GM12864 (cell line): ENCODE data around the gene KCNIP1.

Experiments used
- DNase-seq: peaks from one replicate; pipeline ENCODE4 v3.0.0-alpha.2; 2011; ENCODE audit warnings: low read depth
- H3K4me3 ChIP-seq: 2 replicates; pipeline ENCODE4 v1.5.1; 2011; ENCODE audit warnings: mild to moderate bottlenecking, low read depth, low read length, control low read depth
- TF ChIP-seq, protein P1 (sequence below): IDR thresholded peaks from 2 replicates; pipeline ENCODE4 v1.5.1; 2011; ENCODE audit warnings: low read depth, mild to moderate bottlenecking, moderate library complexity, low read length, control low read depth, inconsistent platforms; ENCODE audit errors: missing control alignments

The KCNIP1 gene

DNA sequence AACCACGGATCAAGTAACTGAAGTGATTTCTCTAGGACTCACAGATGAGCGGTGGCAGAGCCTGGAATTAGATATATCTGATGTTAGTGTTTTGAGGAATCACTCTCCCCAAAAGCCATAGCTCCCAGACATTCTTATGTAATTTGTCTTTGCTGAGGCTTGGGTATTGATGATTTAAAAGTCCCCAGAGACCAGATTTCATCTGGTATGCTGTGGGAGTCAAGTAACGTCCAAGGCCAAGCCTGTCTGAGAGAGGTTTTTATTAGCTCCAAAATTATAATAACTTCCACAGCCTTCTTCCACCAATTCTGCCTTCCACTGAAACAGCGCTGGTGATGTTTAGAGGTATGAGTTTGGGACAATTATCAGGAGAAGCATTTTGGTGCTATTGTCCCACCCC, 21.3 kb upstream of the KCNIP1 start:
- TF ChIP-seq, protein P1, sequence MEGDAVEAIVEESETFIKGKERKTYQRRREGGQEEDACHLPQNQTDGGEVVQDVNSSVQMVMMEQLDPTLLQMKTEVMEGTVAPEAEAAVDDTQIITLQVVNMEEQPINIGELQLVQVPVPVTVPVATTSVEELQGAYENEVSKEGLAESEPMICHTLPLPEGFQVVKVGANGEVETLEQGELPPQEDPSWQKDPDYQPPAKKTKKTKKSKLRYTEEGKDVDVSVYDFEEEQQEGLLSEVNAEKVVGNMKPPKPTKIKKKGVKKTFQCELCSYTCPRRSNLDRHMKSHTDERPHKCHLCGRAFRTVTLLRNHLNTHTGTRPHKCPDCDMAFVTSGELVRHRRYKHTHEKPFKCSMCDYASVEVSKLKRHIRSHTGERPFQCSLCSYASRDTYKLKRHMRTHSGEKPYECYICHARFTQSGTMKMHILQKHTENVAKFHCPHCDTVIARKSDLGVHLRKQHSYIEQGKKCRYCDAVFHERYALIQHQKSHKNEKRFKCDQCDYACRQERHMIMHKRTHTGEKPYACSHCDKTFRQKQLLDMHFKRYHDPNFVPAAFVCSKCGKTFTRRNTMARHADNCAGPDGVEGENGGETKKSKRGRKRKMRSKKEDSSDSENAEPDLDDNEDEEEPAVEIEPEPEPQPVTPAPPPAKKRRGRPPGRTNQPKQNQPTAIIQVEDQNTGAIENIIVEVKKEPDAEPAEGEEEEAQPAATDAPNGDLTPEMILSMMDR, result no peak

DNA sequence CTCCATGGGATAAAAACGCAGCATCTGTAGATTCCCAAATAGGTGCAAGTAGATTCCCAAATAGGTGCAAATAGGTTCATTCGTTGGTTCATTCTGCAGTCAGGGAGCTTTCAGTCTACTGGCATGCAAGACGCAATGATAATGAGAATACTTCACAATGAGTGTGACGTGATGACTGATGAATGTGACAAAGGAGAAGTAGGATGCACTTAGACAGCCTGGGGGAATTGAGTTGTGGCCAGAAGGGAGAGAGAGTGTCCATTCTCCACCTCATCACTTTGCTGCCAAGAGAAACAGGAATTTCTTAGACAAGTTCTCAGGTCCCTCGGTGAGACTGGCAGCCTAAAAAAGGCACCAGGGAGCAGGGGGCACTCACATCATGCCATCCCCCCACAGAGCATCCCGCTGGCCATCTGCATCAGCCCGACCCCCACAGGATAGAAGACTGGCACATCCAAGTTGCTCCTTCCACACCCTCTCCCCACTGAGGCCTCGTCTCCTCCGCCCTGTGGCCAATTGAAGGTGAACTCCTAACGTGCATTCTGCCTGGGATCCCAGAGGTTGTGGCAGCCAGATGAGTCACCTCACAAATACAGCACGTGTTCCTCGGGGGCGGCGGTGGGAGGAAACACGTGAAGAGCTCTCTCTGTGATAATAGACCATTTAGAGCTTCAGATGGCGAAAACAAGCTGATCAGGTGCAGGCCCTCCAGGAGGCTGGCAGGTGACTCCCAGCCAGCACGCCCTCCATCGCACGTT, 19.9 kb upstream of the KCNIP1 start:
- TF ChIP-seq, protein P1, result no peak
- no peak for DNase-seq
- no peak overlapping the region for H3K4me3 ChIP-seq

More for the DNA sequence above, 21.3 kb upstream of the KCNIP1 start:
- no peak overlapping the region for H3K4me3 ChIP-seq
- no peak for DNase-seq

DNA sequence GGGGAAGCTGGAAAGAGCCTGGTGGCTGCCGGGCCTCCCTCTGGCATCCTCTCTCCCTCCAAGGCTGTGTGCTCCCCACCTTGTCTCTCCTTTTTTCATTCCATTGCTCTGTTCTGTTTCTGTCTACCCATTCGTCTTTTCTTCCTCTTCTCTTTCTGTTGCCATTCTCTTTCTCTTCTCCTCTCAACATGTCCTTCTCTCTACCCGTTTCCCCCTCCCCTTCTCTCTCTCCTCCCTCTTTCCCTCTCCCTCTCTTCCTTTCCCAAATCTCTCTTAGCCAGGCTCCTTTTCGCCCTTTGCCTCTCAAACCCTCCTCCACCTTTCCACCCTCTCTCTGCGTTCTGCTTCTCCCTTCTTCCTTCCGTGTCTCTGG, 19.4 kb upstream of the KCNIP1 start:
- DNase-seq, result no peak

DNA sequence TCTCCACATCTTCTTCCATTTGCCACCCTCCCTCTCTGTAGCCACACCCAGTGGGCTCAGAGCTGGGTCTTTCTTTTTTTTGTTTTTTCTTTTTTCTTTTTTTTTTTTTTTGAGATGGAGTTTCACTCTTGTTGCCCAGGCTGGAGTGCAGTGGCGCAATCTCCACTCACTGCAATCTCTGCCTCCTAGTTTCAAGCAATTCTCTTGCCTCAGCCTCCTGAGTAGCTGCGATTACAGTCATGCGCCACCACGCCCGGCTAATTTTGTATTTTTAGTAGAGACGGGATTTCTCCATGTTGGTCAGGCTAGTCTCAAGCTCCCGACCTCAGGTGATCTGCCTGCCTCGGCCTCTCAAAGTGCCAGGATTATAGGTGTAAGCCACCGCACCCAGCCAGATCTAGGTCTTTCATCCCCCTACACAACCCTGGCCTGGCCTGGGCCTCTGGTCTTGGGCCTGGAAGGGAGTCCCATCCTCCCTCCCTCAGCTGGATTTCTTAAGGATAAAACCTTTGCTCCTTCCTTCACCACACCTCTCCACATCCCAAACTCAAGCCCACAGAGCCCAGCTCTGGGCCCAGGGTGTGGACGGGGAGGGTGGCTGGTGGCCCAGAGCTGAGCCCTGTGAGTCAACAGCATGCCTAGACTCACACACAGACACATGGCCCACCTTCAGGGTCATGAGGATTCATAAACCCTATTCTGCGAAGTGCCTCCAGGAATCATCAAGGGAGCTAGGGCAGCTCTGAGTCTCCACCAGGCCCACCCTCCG, 18.8 kb upstream of the KCNIP1 start:
- H3K4me3 ChIP-seq, result no peak overlapping the region
- no peak for DNase-seq
- TF ChIP-seq, protein P1, result no peak

More for the DNA sequence above, 19.4 kb upstream of the KCNIP1 start:
- TF ChIP-seq, protein P1, result no peak
- no peak overlapping the region for H3K4me3 ChIP-seq

DNA sequence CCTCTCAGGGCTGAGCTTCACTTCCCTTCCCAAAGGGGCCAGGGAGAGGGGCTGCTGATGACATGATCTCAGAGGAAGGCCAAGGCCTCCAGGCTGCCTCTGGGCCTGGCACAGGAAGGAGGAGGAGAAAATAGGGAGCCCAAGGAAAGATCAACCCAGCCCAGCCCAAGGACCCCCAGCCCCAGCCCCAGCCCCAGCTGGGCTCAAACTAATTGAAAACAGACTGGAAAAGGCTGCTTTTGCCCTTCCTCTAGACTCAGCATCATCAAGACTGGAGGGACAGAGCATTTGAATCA, 18.3 kb upstream of the KCNIP1 start:
- TF ChIP-seq, protein P1, result no peak
- no peak for DNase-seq
- H3K4me3 ChIP-seq, result no peak overlapping the region

DNA sequence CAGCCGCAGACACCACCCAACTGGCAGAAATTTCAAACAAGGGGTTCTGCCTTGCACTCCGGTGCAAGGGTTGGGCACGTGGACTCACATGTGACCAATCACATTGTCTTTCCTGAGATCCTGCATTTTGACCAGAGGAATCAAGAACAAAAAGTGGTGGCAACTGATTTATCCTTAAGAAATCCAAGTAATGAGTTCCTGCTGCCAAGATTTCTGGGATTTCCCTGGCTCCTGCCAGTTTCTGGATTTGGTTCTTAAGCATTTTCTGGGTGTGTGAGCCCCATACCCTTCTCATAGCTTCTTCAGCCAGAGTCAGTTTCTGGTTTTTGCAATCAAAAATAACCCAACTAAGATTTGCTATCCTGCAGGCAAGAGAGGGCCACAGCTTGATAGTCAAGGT, 17.4 kb upstream of the KCNIP1 start:
- H3K4me3 ChIP-seq, result no peak overlapping the region
- DNase-seq, result no peak
- TF ChIP-seq, protein P1, result no peak
